Measurements from ENCODE around the gene ZBED1.
"Not testable (repeated sequence)": the region's sequence is repeated elsewhere in the genome, so short reads cannot be mapped to it uniquely, and the experiment has no call there.

ZBED1 gene

GRCh38 chrX:2495595-2495994 lies 5.2 kb downstream of the ZBED1 start:
- no peak for DNase-seq

- DNase-seq, result no peak
Measured at GRCh38 chrX:2492531-2493218, 8.1 kb downstream of the ZBED1 start.

GRCh38 chrX:2490634-2491033 lies 10.1 kb downstream of the ZBED1 start:
- no peak for DNase-seq

- no peak for DNase-seq
Measured at GRCh38 chrX:2489446-2490445, 11.0 kb downstream of the ZBED1 start.

- no peak for DNase-seq
Measured at GRCh38 chrX:2488621-2489285, 12.0 kb downstream of the ZBED1 start.

- no peak for DNase-seq
Measured at GRCh38 chrX:2487366-2487765, 13.4 kb downstream of the ZBED1 start.

GRCh38 chrX:2486476-2487133 lies 14.2 kb downstream of the ZBED1 start:
- no peak for DNase-seq

GRCh38 chrX:2485789-2486345 lies 14.9 kb downstream of the ZBED1 start:
- DNase-seq, result no peak

- no peak for DNase-seq
Measured at GRCh38 chrX:2484721-2485648, 15.8 kb downstream of the ZBED1 start.

- DNase-seq, result no peak
Measured at GRCh38 chrX:2484256-2484655, 16.5 kb downstream of the ZBED1 start.

GRCh38 chrX:2483398-2484060 lies 17.2 kb downstream of the ZBED1 start:
- no peak for DNase-seq

- not testable (repeated sequence) for DNase-seq
Measured at GRCh38 chrX:2481597-2481996, 19.2 kb downstream of the ZBED1 start.

GRCh38 chrX:2479982-2480381 lies 20.8 kb downstream of the ZBED1 start:
- not testable (repeated sequence) for DNase-seq

GRCh38 chrX:2479420-2479780 lies 21.4 kb downstream of the ZBED1 start:
- no peak for DNase-seq

GRCh38 chrX:2478546-2479419 lies 22.0 kb downstream of the ZBED1 start:
- no peak for DNase-seq

- DNase-seq, result not testable (repeated sequence)
Measured at GRCh38 chrX:2477313-2477712, 23.5 kb downstream of the ZBED1 start.

GRCh38 chrX:2474963-2475726 lies 25.6 kb downstream of the ZBED1 start:
- DNase-seq, result no peak

GRCh38 chrX:2474280-2474962 lies 26.4 kb downstream of the ZBED1 start:
- no peak for DNase-seq
